ENCODE measurements around the gene VAC14.

VAC14 gene

GRCh38 chr16:70664325-70665112 lies 136.4 kb downstream of the VAC14 start:
- Histone ChIP-seq H3K9ac (ENCODE audit: low read length) (no peak overlapping the region), H3K4me1 (ENCODE audit: control insufficient read depth, insufficient read depth, low read length) (no peaks in the 10 kb centered on the region), H3K27me3 (replicated peaks; ENCODE audit: control insufficient read depth, insufficient read depth, low read length) (no peaks in the 10 kb centered on the region), H3K9me3 (ENCODE audit: control insufficient read depth, low read length) (no peaks in the 10 kb centered on the region), H3K36me3 (ENCODE audit: control insufficient read depth, insufficient read depth, low read length, severe bottlenecking) (peaks cover 60% of the 10 kb centered on the region), H3K4me3 (ENCODE audit: low read length) (no peak overlapping the region)
- DNase-seq (ENCODE audit: low read depth): no peak

- no peak for DNase-seq (ENCODE audit: low read depth)
- no peaks in the 10 kb centered on the region for H3K27me3 ChIP-seq (replicated peaks; ENCODE audit: control insufficient read depth, insufficient read depth, low read length)
- no peak overlapping the region for H3K9ac ChIP-seq (ENCODE audit: low read length)
- H3K9me3 ChIP-seq (ENCODE audit: control insufficient read depth, low read length): no peaks in the 10 kb centered on the region
- no peak overlapping the region for H3K4me3 ChIP-seq (ENCODE audit: low read length)
- H3K36me3 ChIP-seq (ENCODE audit: control insufficient read depth, insufficient read depth, low read length, severe bottlenecking): peaks cover 52% of the 10 kb centered on the region
- no peaks in the 10 kb centered on the region for H3K4me1 ChIP-seq (ENCODE audit: control insufficient read depth, insufficient read depth, low read length)
Observed at GRCh38 chr16:70663524-70664324, 137.2 kb downstream of the VAC14 start.

GRCh38 chr16:70662991-70663523 lies 137.9 kb downstream of the VAC14 start:
- DNase-seq (ENCODE audit: low read depth): no peak
- H3K9me3 ChIP-seq (ENCODE audit: control insufficient read depth, low read length): no peaks in the 10 kb centered on the region
- H3K4me1 ChIP-seq (ENCODE audit: control insufficient read depth, insufficient read depth, low read length): no peaks in the 10 kb centered on the region
- H3K9ac ChIP-seq (ENCODE audit: low read length): no peak overlapping the region
- peaks cover 46% of the 10 kb centered on the region for H3K36me3 ChIP-seq (ENCODE audit: control insufficient read depth, insufficient read depth, low read length, severe bottlenecking)
- no peak overlapping the region for H3K4me3 ChIP-seq (ENCODE audit: low read length)
- H3K27me3 ChIP-seq (replicated peaks; ENCODE audit: control insufficient read depth, insufficient read depth, low read length): no peaks in the 10 kb centered on the region

- peaks cover 38% of the 10 kb centered on the region for H3K36me3 ChIP-seq (ENCODE audit: control insufficient read depth, insufficient read depth, low read length, severe bottlenecking)
- no peaks in the 10 kb centered on the region for H3K4me1 ChIP-seq (ENCODE audit: control insufficient read depth, insufficient read depth, low read length)
- no peak overlapping the region for H3K4me3 ChIP-seq (ENCODE audit: low read length)
- H3K9ac ChIP-seq (ENCODE audit: low read length): no peak overlapping the region
- H3K9me3 ChIP-seq (ENCODE audit: control insufficient read depth, low read length): no peaks in the 10 kb centered on the region
- DNase-seq (ENCODE audit: low read depth): no peak
- H3K27me3 ChIP-seq (replicated peaks; ENCODE audit: control insufficient read depth, insufficient read depth, low read length): no peaks in the 10 kb centered on the region
Observed at GRCh38 chr16:70661918-70662641, 138.9 kb downstream of the VAC14 start.

- H3K9me3 ChIP-seq (ENCODE audit: control insufficient read depth, low read length): no peaks in the 10 kb centered on the region
- no peaks in the 10 kb centered on the region for H3K27me3 ChIP-seq (replicated peaks; ENCODE audit: control insufficient read depth, insufficient read depth, low read length)
- no peak for DNase-seq (ENCODE audit: low read depth)
- no peak overlapping the region for H3K4me3 ChIP-seq (ENCODE audit: low read length)
- H3K9ac ChIP-seq (ENCODE audit: low read length): no peak overlapping the region
- no peaks in the 10 kb centered on the region for H3K4me1 ChIP-seq (ENCODE audit: control insufficient read depth, insufficient read depth, low read length)
- H3K36me3 ChIP-seq (ENCODE audit: control insufficient read depth, insufficient read depth, low read length, severe bottlenecking): peaks cover 33% of the 10 kb centered on the region
Observed at GRCh38 chr16:70661534-70661917, 139.4 kb downstream of the VAC14 start.

- no peak for DNase-seq (ENCODE audit: low read depth)
- no peak overlapping the region for H3K4me3 ChIP-seq (ENCODE audit: low read length)
- H3K9me3 ChIP-seq (ENCODE audit: control insufficient read depth, low read length): no peaks in the 10 kb centered on the region
- no peak overlapping the region for H3K9ac ChIP-seq (ENCODE audit: low read length)
- H3K36me3 ChIP-seq (ENCODE audit: control insufficient read depth, insufficient read depth, low read length, severe bottlenecking): peaks cover 25% of the 10 kb centered on the region
- H3K4me1 ChIP-seq (ENCODE audit: control insufficient read depth, insufficient read depth, low read length): no peaks in the 10 kb centered on the region
- H3K27me3 ChIP-seq (replicated peaks; ENCODE audit: control insufficient read depth, insufficient read depth, low read length): no peaks in the 10 kb centered on the region
Observed at GRCh38 chr16:70660672-70661350, 140.1 kb downstream of the VAC14 start.

- H3K9me3 ChIP-seq (ENCODE audit: control insufficient read depth, low read length): no peaks in the 10 kb centered on the region
- H3K4me1 ChIP-seq (ENCODE audit: control insufficient read depth, insufficient read depth, low read length): no peaks in the 10 kb centered on the region
- H3K4me3 ChIP-seq (ENCODE audit: low read length): no peak overlapping the region
- no peak overlapping the region for H3K9ac ChIP-seq (ENCODE audit: low read length)
- no peaks in the 10 kb centered on the region for H3K27me3 ChIP-seq (replicated peaks; ENCODE audit: control insufficient read depth, insufficient read depth, low read length)
- peaks cover 18% of the 10 kb centered on the region for H3K36me3 ChIP-seq (ENCODE audit: control insufficient read depth, insufficient read depth, low read length, severe bottlenecking)
- no peak for DNase-seq (ENCODE audit: low read depth)
Observed at GRCh38 chr16:70659953-70660671, 140.8 kb downstream of the VAC14 start.

- H3K9ac ChIP-seq (ENCODE audit: low read length): no peak overlapping the region
- no peak for DNase-seq (ENCODE audit: low read depth)
- H3K9me3 ChIP-seq (ENCODE audit: control insufficient read depth, low read length): no peaks in the 10 kb centered on the region
Observed at GRCh38 chr16:70659546-70659945, 141.4 kb downstream of the VAC14 start.

GRCh38 chr16:70658921-70659320 lies 142.0 kb downstream of the VAC14 start:
- Histone ChIP-seq H3K36me3 (ENCODE audit: control insufficient read depth, insufficient read depth, low read length, severe bottlenecking) (peaks cover 7% of the 10 kb centered on the region), H3K9ac (ENCODE audit: low read length) (no peak overlapping the region), H3K27me3 (replicated peaks; ENCODE audit: control insufficient read depth, insufficient read depth, low read length) (no peaks in the 10 kb centered on the region), H3K4me1 (ENCODE audit: control insufficient read depth, insufficient read depth, low read length) (peaks cover 4% of the 10 kb centered on the region), H3K4me3 (ENCODE audit: low read length) (no peak overlapping the region), H3K9me3 (ENCODE audit: control insufficient read depth, low read length) (no peaks in the 10 kb centered on the region)
- DNase-seq (ENCODE audit: low read depth): no peak

More at GRCh38 chr16:70659546-70659945, 141.4 kb downstream of the VAC14 start:
- H3K4me1 ChIP-seq (ENCODE audit: control insufficient read depth, insufficient read depth, low read length): no peaks in the 10 kb centered on the region
- peaks cover 13% of the 10 kb centered on the region for H3K36me3 ChIP-seq (ENCODE audit: control insufficient read depth, insufficient read depth, low read length, severe bottlenecking)
- H3K4me3 ChIP-seq (ENCODE audit: low read length): no peak overlapping the region
- no peaks in the 10 kb centered on the region for H3K27me3 ChIP-seq (replicated peaks; ENCODE audit: control insufficient read depth, insufficient read depth, low read length)

GRCh38 chr16:70657956-70658355 lies 143.0 kb downstream of the VAC14 start:
- Histone ChIP-seq H3K36me3 (ENCODE audit: control insufficient read depth, insufficient read depth, low read length, severe bottlenecking) (no peaks in the 10 kb centered on the region), H3K9ac (ENCODE audit: low read length) (no peak overlapping the region), H3K9me3 (ENCODE audit: control insufficient read depth, low read length) (no peaks in the 10 kb centered on the region), H3K4me1 (ENCODE audit: control insufficient read depth, insufficient read depth, low read length) (peaks cover 9% of the 10 kb centered on the region), H3K4me3 (ENCODE audit: low read length) (no peak overlapping the region), H3K27me3 (replicated peaks; ENCODE audit: control insufficient read depth, insufficient read depth, low read length) (no peaks in the 10 kb centered on the region)
- DNase-seq (ENCODE audit: low read depth): no peak
